Naive B cell (primary cell): Measurements from ENCODE around the gene NAA40. TPM values are rescaled to one million over a fixed set of nuclear protein-coding genes. Genes with fewer than 3 reads are reported as not detected.

Source experiments
- ATAC-seq, 2 donors: fragments of 150-1000 bp; cut with Tn5 transposase; 2 replicates each; pipeline ENCODE4 v1.10.0; 2021; ENCODE audit warnings: low read depth in 2 of 2, mild to moderate bottlenecking in 2 of 2, moderate library complexity in 2 of 2
- DNase-seq: peaks from one replicate; pipeline ENCODE4 v3.0.0; 2022
- H3K27ac Mint-ChIP-seq, 6 donors: one replicate each; pipeline ENCODE4 v1.8.0; 2020 to 2022; ENCODE audit warnings: mild to moderate bottlenecking in 6 of 6, mixed read lengths in 6 of 6, moderate library complexity in 5 of 6, inconsistent platforms in 2 of 6
- H3K27me3 Mint-ChIP-seq, 3 donors: one replicate each; pipeline ENCODE4 v1.8.0; 2021 to 2022; ENCODE audit warnings: mixed read lengths in 3 of 3, mild to moderate bottlenecking in 1 of 3
- H3K36me3 Mint-ChIP-seq, 2 donors: one replicate each; pipeline ENCODE4 v1.8.0; 2020 to 2022; ENCODE audit warnings: mixed read lengths in 2 of 2, inconsistent platforms in 1 of 2, mild to moderate bottlenecking in 1 of 2
- H3K4me1 Mint-ChIP-seq, 3 donors: one replicate each; pipeline ENCODE4 v1.8.0; 2020 to 2022; ENCODE audit warnings: mixed read lengths in 3 of 3, inconsistent platforms in 1 of 3, mild to moderate bottlenecking in 1 of 3, moderate library complexity in 1 of 3
- H3K4me3 Mint-ChIP-seq, 8 donors: one replicate each; pipeline ENCODE4 v1.8.0; 2020 to 2022; ENCODE audit warnings: mild to moderate bottlenecking in 8 of 8, mixed read lengths in 8 of 8, moderate library complexity in 8 of 8, inconsistent platforms in 2 of 8
- H3K9me3 Mint-ChIP-seq, 7 donors: one replicate each; pipeline ENCODE4 v1.8.0; 2020 to 2022; ENCODE audit warnings: mixed read lengths in 7 of 7, mild to moderate bottlenecking in 5 of 7, inconsistent platforms in 2 of 7, moderate library complexity in 1 of 7
- polyA plus RNA-seq, 6 donors: library from polyadenylated mRNA; unstranded; fragments of 300-500 nt; fragmentation: Illumina TruSeq; gene quantifications; one replicate each; pipeline ENCODE4 v1.2.3, GENCODE V29; 2021; ENCODE audit warnings: low read depth in 6 of 6

NAA40 gene
- polyA plus RNA-seq, 6 donors from 2014 or later: 8.2 to 18.4 (median 11.8) TPM

- no peak for DNase-seq
- H3K36me3 Mint-ChIP-seq: peaks cover 12 to 18% of the 10 kb centered on the region in 2 donors
- ATAC-seq: no peak
- H3K4me3 Mint-ChIP-seq: no peak overlapping the region
- no peaks in the 10 kb centered on the region for H3K27me3 Mint-ChIP-seq
- no peaks in the 10 kb centered on the region for H3K9me3 Mint-ChIP-seq
- H3K27ac Mint-ChIP-seq: peak overlapping the region in 1 of 6 donors; percentile 74
- peaks cover 23 to 52% (median 26%) of the 10 kb centered on the region in 3 donors for H3K4me1 Mint-ChIP-seq
Observed at GRCh38 chr11:63991558-63991957, 52.8 kb downstream of the NAA40 start.

GRCh38 chr11:63993100-63993499 lies 54.3 kb downstream of the NAA40 start:
- no peak for DNase-seq
- H3K9me3 Mint-ChIP-seq: no peaks in the 10 kb centered on the region
- peak overlapping the region in 1 of 6 donors; percentile 96 for H3K27ac Mint-ChIP-seq
- peaks cover 16 to 42% (median 27%) of the 10 kb centered on the region in 3 donors for H3K4me1 Mint-ChIP-seq
- H3K4me3 Mint-ChIP-seq: no peak overlapping the region
- no peak for ATAC-seq
- peaks cover 0 to 1% (median 0%) of the 10 kb centered on the region in 3 donors for H3K27me3 Mint-ChIP-seq
- peaks cover 18 to 30% of the 10 kb centered on the region in 2 donors for H3K36me3 Mint-ChIP-seq

- peaks cover 0 to 5% (median 0%) of the 10 kb centered on the region in 3 donors for H3K27me3 Mint-ChIP-seq
- no peak for ATAC-seq
- H3K36me3 Mint-ChIP-seq: peaks cover 18 to 34% of the 10 kb centered on the region in 2 donors
- H3K27ac Mint-ChIP-seq: peak overlapping the region in 1 of 6 donors; percentile 47
- H3K4me1 Mint-ChIP-seq: peaks cover 12 to 42% (median 25%) of the 10 kb centered on the region in 3 donors
- no peak overlapping the region for H3K4me3 Mint-ChIP-seq
- no peaks in the 10 kb centered on the region for H3K9me3 Mint-ChIP-seq
- no peak for DNase-seq
Observed at GRCh38 chr11:63993993-63994392, 55.2 kb downstream of the NAA40 start.

GRCh38 chr11:63996512-63996911 lies 57.7 kb downstream of the NAA40 start:
- Mint-ChIP-seq H3K27ac (peak overlapping the region in 1 of 6 donors; percentile 41), H3K36me3 (peaks cover 10 to 31% of the 10 kb centered on the region in 2 donors), H3K9me3 (no peaks in the 10 kb centered on the region), H3K27me3 (peaks cover 0 to 6% (median 0%) of the 10 kb centered on the region in 3 donors), H3K4me1 (peaks cover 9 to 38% (median 24%) of the 10 kb centered on the region in 3 donors), H3K4me3 (no peak overlapping the region)
- ATAC-seq (no peak), DNase-seq (no peak)

- Mint-ChIP-seq H3K27ac (peak overlapping the region in 2 of 6 donors; percentile 14 to 46), H3K4me3 (peak overlapping the region in 2 of 8 donors; percentile 16 to 66)
Observed at GRCh38 chr11:63997104-63997700, 58.4 kb downstream of the NAA40 start.

GRCh38 chr11:63997801-63998337 lies 59.1 kb downstream of the NAA40 start:
- peak overlapping the region in 5 of 8 donors; percentile 15 to 74 (median 38) for H3K4me3 Mint-ChIP-seq
- peak overlapping the region in 2 of 6 donors; percentile 24 to 46 for H3K27ac Mint-ChIP-seq
- no peak for ATAC-seq
- H3K27me3 Mint-ChIP-seq: peaks cover 0 to 10% (median 4%) of the 10 kb centered on the region in 3 donors
- H3K4me1 Mint-ChIP-seq: peaks cover 10 to 27% (median 25%) of the 10 kb centered on the region in 3 donors
- H3K9me3 Mint-ChIP-seq: no peaks in the 10 kb centered on the region
- no peak for DNase-seq
- peaks cover 10 to 27% of the 10 kb centered on the region in 2 donors for H3K36me3 Mint-ChIP-seq

More at GRCh38 chr11:63997104-63997700, 58.4 kb downstream of the NAA40 start:
- no peaks in the 10 kb centered on the region for H3K9me3 Mint-ChIP-seq
- no peak for ATAC-seq
- no peak for DNase-seq
- H3K4me1 Mint-ChIP-seq: peaks cover 10 to 31% (median 26%) of the 10 kb centered on the region in 3 donors
- peaks cover 0 to 9% (median 4%) of the 10 kb centered on the region in 3 donors for H3K27me3 Mint-ChIP-seq
- peaks cover 10 to 27% of the 10 kb centered on the region in 2 donors for H3K36me3 Mint-ChIP-seq

GRCh38 chr11:63998558-63999348 lies 60.0 kb downstream of the NAA40 start:
- H3K4me3 Mint-ChIP-seq: peak overlapping the region in 7 of 8 donors; percentile 42 to 74 (median 56)
- peaks cover 6 to 27% of the 10 kb centered on the region in 2 donors for H3K36me3 Mint-ChIP-seq
- H3K9me3 Mint-ChIP-seq: no peaks in the 10 kb centered on the region

GRCh38 chr11:63999349-64000025 lies 60.7 kb downstream of the NAA40 start:
- Mint-ChIP-seq H3K9me3 (no peaks in the 10 kb centered on the region), H3K27ac (peak overlapping the region in 1 of 6 donors; percentile 85), H3K4me3 (peak overlapping the region in 7 of 8 donors; percentile 15 to 84 (median 68)), H3K4me1 (peaks cover 5 to 19% (median 17%) of the 10 kb centered on the region in 3 donors), H3K36me3 (peaks cover 6 to 23% of the 10 kb centered on the region in 2 donors), H3K27me3 (peaks cover 0 to 16% (median 4%) of the 10 kb centered on the region in 3 donors)
- DNase-seq (peak; percentile 35), ATAC-seq (peak; percentile 57 to 58)

More at GRCh38 chr11:63998558-63999348, 60.0 kb downstream of the NAA40 start:
- DNase-seq: no peak
- H3K27ac Mint-ChIP-seq: peak overlapping the region in 2 of 6 donors; percentile 46 to 59
- H3K27me3 Mint-ChIP-seq: peaks cover 0 to 16% (median 4%) of the 10 kb centered on the region in 3 donors
- ATAC-seq: peak; percentile 13 to 19
- H3K4me1 Mint-ChIP-seq: peaks cover 5 to 22% (median 19%) of the 10 kb centered on the region in 3 donors

GRCh38 chr11:64000026-64000739 lies 61.4 kb downstream of the NAA40 start:
- Mint-ChIP-seq H3K36me3 (peaks cover 6 to 16% of the 10 kb centered on the region in 2 donors), H3K4me3 (peak overlapping the region in 7 of 8 donors; percentile 15 to 84 (median 68)), H3K9me3 (no peaks in the 10 kb centered on the region), H3K27me3 (peaks cover 0 to 16% (median 4%) of the 10 kb centered on the region in 3 donors), H3K4me1 (peaks cover 5 to 18% (median 17%) of the 10 kb centered on the region in 3 donors), H3K27ac (peak overlapping the region in 1 of 6 donors; percentile 85)
- DNase-seq (peak; percentile 72), ATAC-seq (peak; percentile 76)

- Mint-ChIP-seq H3K4me3 (peak overlapping the region in 7 of 8 donors; percentile 47 to 75 (median 59)), H3K27ac (peak overlapping the region in 1 of 6 donors; percentile 24), H3K36me3 (peaks cover 6 to 16% of the 10 kb centered on the region in 2 donors), H3K27me3 (peaks cover 0 to 21% (median 4%) of the 10 kb centered on the region in 3 donors), H3K9me3 (no peaks in the 10 kb centered on the region), H3K4me1 (peaks cover 5 to 18% (median 17%) of the 10 kb centered on the region in 3 donors)
- ATAC-seq (no peak), DNase-seq (no peak)
Observed at GRCh38 chr11:64000740-64001483, 62.1 kb downstream of the NAA40 start.

GRCh38 chr11:64001484-64002420 lies 63.0 kb downstream of the NAA40 start:
- H3K4me1 Mint-ChIP-seq: peaks cover 5 to 21% (median 18%) of the 10 kb centered on the region in 3 donors
- DNase-seq (no peak), ATAC-seq (no peak)
- H3K9me3 Mint-ChIP-seq: no peaks in the 10 kb centered on the region
- H3K36me3 Mint-ChIP-seq: peaks cover 6 to 16% of the 10 kb centered on the region in 2 donors
- peak overlapping the region in 1 of 6 donors; percentile 34 for H3K27ac Mint-ChIP-seq
- H3K4me3 Mint-ChIP-seq: peak overlapping the region; percentile 47 to 75 (median 58)
- peaks cover 4 to 27% (median 5%) of the 10 kb centered on the region in 3 donors for H3K27me3 Mint-ChIP-seq
